ENCODE data around the gene TCF4.

TCF4 gene

DNA sequence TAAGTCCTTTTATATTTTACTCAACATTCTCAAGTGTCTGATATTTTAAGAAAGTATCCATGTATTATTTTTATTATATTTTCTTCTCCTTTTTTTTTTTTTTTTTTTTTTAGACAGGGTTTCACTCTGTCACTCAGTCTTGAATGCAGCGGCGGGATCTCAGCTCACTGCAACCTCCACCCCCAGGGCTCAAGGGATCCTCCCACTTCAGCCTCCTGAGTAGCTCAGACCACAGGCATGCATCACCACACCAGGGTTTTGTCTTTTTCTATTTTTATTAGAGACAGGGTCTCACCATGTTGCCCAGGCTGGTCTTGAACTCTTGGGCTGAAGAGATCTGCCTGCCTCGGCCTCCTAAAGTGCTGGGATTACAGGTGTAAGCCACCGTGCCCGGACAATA lies 212.1 kb downstream of the TCF4 start:
- Histone ChIP-seq H3K4me3 (ENCODE audit: severe bottlenecking) (no peak overlapping the region), H3K27ac (ENCODE audit: poor library complexity, severe bottlenecking) (no peak overlapping the region), H3K27me3 (ENCODE audit: insufficient read depth, poor library complexity, severe bottlenecking) (no peaks in the 10 kb centered on the region), H3K4me1 (ENCODE audit: insufficient read depth, poor library complexity, severe bottlenecking) (no peaks in the 10 kb centered on the region), H3K36me3 (ENCODE audit: low read depth) (no peaks in the 10 kb centered on the region), H3K9me3 (ENCODE audit: severe bottlenecking) (no peaks in the 10 kb centered on the region)
- no peak for ATAC-seq (ENCODE audit: low read depth)
- TF ChIP-seq, protein P1, sequence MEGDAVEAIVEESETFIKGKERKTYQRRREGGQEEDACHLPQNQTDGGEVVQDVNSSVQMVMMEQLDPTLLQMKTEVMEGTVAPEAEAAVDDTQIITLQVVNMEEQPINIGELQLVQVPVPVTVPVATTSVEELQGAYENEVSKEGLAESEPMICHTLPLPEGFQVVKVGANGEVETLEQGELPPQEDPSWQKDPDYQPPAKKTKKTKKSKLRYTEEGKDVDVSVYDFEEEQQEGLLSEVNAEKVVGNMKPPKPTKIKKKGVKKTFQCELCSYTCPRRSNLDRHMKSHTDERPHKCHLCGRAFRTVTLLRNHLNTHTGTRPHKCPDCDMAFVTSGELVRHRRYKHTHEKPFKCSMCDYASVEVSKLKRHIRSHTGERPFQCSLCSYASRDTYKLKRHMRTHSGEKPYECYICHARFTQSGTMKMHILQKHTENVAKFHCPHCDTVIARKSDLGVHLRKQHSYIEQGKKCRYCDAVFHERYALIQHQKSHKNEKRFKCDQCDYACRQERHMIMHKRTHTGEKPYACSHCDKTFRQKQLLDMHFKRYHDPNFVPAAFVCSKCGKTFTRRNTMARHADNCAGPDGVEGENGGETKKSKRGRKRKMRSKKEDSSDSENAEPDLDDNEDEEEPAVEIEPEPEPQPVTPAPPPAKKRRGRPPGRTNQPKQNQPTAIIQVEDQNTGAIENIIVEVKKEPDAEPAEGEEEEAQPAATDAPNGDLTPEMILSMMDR (IDR thresholded peaks at IDR 0.05; ENCODE audit: poor library complexity, severe bottlenecking), result no peak
- DNase-seq (ENCODE audit: low spot score), result no peak

DNA sequence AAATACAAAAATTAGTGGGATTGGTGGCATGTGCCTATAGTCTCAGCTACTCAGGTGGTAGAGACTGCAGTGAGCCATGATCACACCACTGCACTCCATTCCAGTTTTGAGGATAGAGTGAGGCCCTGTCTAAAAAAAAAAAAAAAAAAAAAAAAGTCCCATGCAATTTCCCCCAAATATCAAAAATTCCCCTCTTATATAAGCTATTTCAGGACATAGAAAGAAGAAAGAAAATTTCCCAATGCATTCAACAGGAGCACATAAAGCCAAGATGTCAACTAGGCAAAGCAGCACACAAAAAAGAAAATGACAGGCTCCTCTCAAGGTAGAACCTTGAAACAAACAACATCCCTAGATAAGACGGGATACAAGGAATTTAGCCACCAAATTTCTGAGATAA lies 213.3 kb downstream of the TCF4 start:
- DNase-seq (ENCODE audit: low spot score) (no peak), ATAC-seq (ENCODE audit: low read depth) (no peak)
- Histone ChIP-seq H3K27me3 (ENCODE audit: insufficient read depth, poor library complexity, severe bottlenecking) (no peaks in the 10 kb centered on the region), H3K27ac (ENCODE audit: poor library complexity, severe bottlenecking) (no peak overlapping the region), H3K4me1 (ENCODE audit: insufficient read depth, poor library complexity, severe bottlenecking) (no peaks in the 10 kb centered on the region), H3K36me3 (ENCODE audit: low read depth) (no peaks in the 10 kb centered on the region), H3K4me3 (ENCODE audit: severe bottlenecking) (no peak overlapping the region), H3K9me3 (ENCODE audit: severe bottlenecking) (no peaks in the 10 kb centered on the region)
- TF ChIP-seq, protein P1 (IDR thresholded peaks at IDR 0.05; ENCODE audit: poor library complexity, severe bottlenecking), result no peak

DNA sequence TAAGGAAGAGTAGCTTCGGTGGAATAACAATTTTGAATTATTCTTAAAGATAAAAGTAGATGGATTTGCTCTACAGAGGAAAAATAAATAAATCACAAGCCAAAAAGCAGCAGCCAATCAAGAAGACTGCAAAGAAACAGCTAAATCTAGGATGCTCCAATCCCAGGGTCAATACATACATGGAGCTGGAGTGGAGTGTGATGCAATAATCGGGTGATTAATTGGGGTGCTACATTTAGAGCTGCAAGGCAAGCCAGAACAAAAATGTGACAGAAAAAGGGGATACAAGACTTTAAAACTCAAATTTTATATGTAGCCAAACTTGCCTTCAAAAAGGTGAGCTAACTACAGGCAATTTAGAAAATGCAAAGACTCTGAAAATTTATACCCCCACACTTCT lies 215.8 kb downstream of the TCF4 start:
- Histone ChIP-seq H3K36me3 (ENCODE audit: low read depth) (no peaks in the 10 kb centered on the region), H3K9me3 (ENCODE audit: severe bottlenecking) (no peaks in the 10 kb centered on the region), H3K4me3 (ENCODE audit: severe bottlenecking) (no peak overlapping the region), H3K27ac (ENCODE audit: poor library complexity, severe bottlenecking) (no peak overlapping the region), H3K27me3 (ENCODE audit: insufficient read depth, poor library complexity, severe bottlenecking) (no peaks in the 10 kb centered on the region), H3K4me1 (ENCODE audit: insufficient read depth, poor library complexity, severe bottlenecking) (no peaks in the 10 kb centered on the region)
- no peak for ATAC-seq (ENCODE audit: low read depth)
- TF ChIP-seq, protein P1 (IDR thresholded peaks at IDR 0.05; ENCODE audit: poor library complexity, severe bottlenecking), result no peak
- DNase-seq (ENCODE audit: low spot score), result no peak

DNA sequence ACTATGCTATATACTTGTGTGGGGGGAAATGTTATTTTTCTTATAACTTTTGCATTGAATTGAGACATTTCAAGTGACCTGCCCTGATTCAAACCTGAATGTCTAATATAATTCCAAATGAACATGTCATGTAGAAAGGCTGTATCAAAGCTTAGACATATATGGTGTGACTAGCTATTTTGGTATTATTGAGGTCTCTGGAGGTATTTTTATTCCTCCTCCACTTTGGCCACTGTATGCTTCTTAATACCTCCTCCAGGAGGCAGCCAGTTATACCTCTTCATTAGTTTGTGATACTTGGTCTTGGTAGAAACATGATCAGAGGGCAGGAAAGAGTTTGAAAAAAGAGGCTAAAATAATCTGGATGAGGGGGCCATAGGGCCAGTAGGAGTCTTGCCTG lies 217.1 kb downstream of the TCF4 start:
- Histone ChIP-seq H3K4me1 (ENCODE audit: insufficient read depth, poor library complexity, severe bottlenecking) (no peaks in the 10 kb centered on the region), H3K27me3 (ENCODE audit: insufficient read depth, poor library complexity, severe bottlenecking) (no peaks in the 10 kb centered on the region), H3K4me3 (ENCODE audit: severe bottlenecking) (no peak overlapping the region), H3K36me3 (ENCODE audit: low read depth) (no peaks in the 10 kb centered on the region), H3K9me3 (ENCODE audit: severe bottlenecking) (no peaks in the 10 kb centered on the region), H3K27ac (ENCODE audit: poor library complexity, severe bottlenecking) (no peak overlapping the region)
- ATAC-seq (ENCODE audit: low read depth), result no peak
- TF ChIP-seq, protein P1 (IDR thresholded peaks at IDR 0.05; ENCODE audit: poor library complexity, severe bottlenecking), result no peak
- no peak for DNase-seq (ENCODE audit: low spot score)

GRCh38 chr18:55369346-55369745 lies 218.6 kb downstream of the TCF4 start:
- Histone ChIP-seq H3K27ac (ENCODE audit: poor library complexity, severe bottlenecking) (no peak overlapping the region), H3K36me3 (ENCODE audit: low read depth) (no peaks in the 10 kb centered on the region), H3K4me1 (ENCODE audit: insufficient read depth, poor library complexity, severe bottlenecking) (no peaks in the 10 kb centered on the region), H3K4me3 (ENCODE audit: severe bottlenecking) (no peak overlapping the region), H3K27me3 (ENCODE audit: insufficient read depth, poor library complexity, severe bottlenecking) (no peaks in the 10 kb centered on the region), H3K9me3 (ENCODE audit: severe bottlenecking) (no peaks in the 10 kb centered on the region)
- TF ChIP-seq, protein P1 (IDR thresholded peaks at IDR 0.05; ENCODE audit: poor library complexity, severe bottlenecking), result no peak
- no peak for DNase-seq (ENCODE audit: low spot score)
- ATAC-seq (ENCODE audit: low read depth), result no peak
